Activated CD4-positive, alpha-beta T cell treated with anti-CD3 and anti-CD28 coated beads for 48 hours (primary cell): ENCODE results near the gene BLCAP.

Experiments
- DNase-seq: peaks from one replicate; pipeline ENCODE4 v3.0.0-alpha.2; 2020

The BLCAP gene

DNA sequence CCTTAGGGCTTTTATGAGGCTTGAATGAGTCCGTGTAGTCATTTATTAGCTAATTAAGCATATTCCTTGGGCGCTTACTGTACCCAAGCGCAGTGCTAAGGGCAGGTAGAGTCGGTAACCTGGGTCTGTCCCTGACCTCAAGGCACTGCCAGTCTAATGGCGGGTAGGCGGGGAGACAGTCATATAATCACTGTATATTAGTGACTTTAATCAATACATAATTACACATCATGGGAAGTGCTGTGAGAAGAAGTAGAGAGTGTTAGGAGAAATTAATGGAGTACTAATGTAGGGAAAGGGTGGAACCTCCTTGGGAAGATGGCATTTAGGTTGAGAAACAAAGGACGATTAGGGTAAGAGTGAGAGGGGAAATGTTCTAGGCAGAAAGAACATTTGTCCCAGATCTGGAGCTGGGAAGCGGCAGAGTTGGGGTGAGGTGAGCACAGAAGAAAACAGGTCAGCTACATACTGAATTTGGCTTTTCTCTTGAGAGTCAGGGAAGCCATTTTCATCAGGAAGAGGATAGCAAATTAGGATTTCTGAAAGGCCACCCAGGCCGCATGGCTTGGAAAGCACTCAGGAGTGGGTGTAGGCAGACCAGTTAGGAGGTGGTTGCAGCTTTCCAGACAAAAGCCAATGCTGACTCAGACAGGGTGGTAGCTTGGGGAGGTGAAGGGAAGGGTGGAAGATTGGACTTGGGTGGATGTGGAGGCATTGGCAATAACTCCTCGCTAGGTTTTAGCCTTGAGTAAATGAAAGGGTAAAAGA is 954 bp upstream of the BLCAP start:
- peak; percentile 31 for DNase-seq

DNA sequence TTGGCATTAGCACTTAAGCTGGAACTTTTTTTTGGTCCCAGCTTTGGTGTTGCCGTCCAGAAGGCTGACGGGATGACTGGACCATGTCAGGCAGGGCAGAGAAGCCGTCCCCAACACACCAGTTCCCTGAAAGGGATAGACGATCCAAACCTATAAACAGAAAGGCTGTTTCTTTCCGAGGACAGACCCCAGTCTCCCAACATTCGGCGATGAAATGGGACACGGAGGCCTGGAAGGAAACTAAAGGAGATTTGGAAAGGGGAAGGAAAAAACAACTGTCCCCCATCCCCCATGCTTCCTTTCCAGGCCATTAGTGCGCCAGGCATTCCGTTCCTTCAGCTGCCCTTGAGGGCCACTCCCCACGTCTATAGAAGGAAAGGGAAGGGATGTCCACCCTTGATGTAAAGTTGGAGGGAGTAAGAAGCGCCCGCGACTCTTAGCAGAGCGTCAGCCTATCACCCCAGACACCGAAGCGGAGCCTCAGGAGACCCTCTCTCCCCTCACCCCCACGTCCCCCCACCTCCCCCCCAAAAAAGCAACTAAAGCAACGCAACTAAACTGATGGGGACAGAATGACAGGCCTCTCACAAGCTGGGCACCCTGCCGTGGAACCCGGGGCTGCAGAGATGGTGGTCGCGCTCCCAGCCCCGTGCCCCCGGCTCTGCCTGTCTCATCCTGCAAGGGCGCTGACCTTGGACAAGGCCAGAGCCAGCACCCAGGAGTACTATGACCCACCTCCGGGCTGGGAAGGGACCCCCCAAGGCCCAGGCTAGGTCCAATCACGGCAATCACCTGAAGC is 638 bp downstream of the BLCAP start:
- no peak for DNase-seq

DNA sequence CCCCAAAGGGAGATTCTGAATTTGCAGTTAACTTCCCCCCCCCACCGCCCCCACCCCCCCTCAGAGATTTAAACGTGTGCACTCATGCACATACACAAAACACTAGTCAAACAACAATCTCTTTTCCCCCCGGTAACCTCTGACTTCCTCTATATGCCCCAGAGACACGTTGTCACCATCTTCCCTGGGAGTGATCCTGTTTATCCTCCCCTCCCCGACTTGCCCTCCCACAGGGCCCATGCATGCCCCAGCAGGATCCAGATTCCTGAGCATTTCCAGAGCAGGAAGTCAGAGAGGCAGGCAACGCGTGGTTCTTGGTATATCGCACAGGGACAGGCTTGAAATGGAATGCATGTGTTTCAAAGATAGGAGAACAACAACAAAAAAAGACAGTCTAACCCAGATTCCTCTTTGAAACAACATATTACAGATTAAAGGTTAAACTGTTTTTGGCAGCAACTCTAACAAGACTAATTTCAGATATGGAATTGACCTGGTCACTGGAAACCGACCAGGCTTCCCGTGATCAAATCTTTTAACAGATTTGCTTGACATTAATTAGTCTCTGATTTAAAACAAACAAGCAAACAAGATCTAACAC is 1.3 kb downstream of the BLCAP start:
- DNase-seq, result no peak

DNA sequence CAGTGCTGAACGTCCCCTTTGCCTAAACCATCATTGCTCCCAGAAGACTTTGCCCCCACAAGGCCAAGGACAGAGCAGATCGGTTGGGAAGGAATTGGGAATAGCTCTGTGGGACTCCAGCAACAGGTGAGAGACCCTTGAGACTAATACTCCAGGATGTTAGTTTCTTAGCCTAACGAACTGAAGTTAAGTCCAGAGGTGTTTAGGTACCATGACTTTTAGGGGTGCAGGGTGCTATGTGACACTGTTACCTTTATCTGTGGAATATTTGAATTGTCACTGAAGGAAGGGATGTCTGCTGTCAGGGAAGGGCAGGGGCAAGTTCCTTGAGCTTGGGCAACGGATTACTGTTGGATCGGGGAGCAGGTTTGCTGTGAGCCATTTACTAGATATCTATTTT is 1.9 kb downstream of the BLCAP start:
- no peak for DNase-seq

DNA sequence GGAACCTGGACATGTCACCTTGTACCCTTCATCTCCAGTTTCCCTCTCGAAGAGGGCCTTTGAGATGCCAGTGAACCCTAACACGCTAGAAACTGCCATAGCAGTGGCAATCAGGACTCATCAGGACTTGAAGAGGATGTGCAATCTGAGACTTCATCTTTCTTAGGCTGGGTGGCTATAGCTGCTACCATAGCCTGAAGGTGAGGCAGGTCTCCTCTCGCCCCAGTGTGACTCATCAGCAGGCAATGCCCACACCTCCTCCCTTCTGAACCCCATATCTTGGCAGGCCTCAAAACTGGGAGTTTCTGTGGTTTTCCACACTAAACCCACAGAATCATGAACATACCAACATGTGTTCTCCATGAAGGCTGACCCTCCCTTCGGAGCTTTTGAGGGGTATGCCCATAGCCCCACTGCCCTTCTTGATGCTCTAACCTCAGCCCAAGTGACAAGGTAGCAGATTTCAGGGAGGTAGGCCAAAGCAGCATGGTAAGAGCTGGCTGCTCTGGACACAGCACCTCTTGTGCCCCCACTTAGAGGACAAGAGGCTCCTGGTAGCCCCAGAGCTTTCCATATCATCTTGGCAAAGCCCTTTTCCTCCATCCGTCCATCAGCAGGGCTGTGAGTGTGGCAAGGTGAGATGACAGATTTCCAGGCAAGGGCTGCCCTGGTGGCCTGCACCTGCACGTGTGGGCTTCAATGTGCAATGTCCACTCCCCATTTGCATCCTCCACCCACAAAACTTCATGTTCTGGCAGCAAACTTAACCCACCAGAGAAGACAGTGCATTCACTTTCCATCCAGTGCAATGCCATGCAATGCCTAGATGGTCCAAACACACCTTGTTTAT is 2.6 kb downstream of the BLCAP start:
- peak; percentile 44 for DNase-seq

DNA sequence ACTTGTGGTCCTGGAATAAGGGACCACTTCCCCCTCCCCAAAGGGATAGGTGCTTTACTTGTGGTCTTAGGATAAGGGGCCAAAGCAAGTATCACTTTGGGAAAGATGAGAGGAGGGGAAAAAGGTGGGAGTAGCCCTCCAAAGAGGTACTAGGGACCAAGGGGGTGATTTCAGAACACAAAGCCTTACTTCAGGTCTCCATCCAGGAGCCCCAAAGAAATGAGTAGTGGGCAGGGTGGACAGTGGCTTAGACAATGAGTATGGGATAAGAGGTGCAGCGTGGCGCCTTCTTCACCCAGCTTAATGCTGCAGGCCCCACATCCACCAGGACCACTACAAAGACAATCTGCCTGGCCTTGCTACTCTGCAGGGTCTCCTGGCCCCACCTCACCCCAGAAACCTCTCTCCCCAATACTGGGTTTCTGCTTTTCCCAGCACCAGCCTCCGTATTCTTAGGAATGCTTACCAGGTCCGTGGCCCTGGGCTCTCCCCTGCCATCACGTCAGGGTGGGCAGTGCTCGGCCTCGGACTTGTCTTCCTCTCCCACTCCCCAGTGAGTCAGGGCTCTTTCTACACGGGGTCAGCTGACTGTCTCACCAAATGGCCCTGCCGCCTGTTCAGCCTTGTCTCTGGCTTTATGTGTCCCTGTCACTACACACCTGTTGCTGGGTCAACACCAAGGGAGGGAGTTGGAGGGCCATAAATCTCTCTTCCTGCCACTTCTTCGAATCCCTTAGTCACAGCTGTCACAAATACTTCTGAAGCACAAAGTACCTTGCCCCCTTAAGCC is 3.6 kb downstream of the BLCAP start:
- DNase-seq, result no peak

DNA sequence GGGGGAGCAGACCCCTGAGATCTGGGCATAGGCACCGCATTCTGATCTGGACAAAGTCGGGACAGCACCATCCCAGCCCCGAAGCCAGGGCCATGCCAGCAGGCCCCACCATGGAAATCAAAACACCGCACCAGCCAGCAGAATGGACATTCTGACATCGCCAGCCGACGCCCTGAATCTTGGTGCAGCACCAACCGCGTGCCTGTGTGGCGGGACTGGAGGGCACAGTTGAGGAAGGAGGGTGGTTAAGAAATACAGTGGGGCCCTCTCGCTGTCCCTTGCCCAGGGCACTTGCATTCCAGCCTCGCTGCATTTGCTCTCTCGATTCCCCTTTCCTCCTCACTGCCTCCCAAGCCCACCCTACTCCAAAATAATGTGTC is 4.7 kb downstream of the BLCAP start:
- DNase-seq, result no peak

DNA sequence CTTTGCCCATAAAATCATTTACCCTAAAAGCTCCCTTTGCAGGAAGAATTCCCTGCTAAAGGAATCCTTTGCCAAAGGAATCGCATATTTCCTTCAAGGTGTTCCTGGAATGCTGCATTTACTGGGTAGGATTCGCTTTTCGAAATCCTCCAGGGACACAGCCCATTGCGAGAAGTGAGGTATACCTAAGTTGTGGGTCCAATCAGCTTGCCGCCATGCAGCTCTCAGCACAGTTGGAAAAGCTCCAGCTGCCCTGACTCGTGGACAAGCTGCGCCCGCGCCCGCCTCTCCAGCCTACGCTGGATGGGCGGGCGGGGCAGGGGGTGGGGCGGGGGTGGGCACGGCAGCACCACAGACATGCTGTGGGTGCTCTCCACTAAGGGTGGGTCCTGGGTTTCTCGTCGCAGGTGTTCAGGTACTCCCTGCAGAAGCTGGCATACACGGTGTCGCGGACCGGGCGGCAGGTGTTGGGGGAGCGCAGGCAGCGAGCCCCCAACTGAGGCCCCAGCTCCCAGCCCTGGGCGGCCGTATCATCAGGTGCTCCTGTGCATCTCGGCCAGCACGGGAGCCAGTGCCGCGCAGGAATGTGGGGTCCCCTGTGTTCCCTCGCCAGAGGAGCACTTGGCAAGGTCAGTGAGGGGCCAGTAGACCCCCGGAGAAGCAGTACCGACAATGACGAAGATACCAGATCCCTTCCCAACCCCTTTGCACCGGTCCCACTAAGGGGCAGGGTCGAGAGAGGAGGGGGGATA is 5.2 kb downstream of the BLCAP start:
- no peak for DNase-seq

DNA sequence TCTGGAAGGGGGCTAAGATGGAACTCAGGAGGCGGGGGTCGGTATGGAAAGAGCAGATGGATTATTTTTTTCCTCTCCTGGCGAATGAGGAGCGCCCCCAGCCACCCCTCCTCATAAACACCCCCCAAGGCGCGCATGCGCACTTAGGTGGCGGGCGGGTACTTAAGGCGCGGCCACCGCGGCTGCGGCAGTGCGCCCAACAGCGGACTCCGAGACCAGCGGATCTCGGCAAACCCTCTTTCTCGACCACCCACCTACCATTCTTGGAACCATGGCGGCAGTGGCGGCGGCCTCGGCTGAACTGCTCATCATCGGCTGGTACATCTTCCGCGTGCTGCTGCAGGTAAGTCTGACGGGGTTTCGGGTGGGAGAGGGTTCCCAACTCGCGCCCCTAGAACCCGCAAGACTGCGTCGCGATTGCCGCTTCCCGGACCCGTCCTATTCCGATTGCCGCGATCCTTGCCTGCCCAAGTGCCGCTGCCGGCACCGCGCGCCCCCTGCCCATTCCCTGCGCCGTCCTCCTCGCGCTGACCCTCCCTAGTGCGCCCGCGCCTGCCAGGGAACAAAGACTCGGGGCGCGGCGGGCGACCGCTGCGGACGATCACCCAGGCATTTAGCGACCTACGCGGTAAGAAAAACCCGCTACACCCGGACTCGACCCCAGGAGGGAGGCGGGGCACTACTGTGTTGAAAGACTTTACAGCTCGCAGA is 6.5 kb downstream of the BLCAP start, which contains the start of gene NNAT:
Gene NNAT (plus strand): TSS at position 190 of the 711 bp plus-strand sequence. CDS start 82 bp downstream, at position 272.
- DNase-seq, result no peak

DNA sequence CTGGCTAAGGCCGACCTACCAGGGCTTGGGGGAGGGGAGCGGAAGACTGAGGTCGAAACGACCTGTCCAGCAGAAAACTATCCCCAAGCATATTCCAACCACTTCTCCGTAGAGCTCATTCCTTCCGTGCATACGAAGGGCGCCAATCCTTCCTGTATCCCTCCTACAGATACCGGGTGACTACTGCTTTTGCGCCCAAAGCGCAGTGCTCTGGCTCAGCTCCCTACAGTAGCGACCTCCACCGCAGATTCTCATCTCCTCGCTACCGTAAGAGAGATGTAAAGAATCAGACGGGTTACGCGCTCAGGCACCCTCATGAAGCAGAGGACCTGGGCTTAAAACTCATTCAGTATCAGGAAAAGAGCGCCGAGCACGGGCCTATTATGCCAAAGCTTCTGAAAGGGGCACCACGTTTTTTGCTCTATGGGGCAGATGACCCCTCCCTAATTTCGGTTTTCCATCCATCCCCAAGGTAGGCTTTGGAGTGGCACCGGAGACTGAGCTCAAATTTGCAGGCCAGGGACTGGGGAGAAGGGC is 7.2 kb downstream of the BLCAP start:
- DNase-seq, result no peak

DNA sequence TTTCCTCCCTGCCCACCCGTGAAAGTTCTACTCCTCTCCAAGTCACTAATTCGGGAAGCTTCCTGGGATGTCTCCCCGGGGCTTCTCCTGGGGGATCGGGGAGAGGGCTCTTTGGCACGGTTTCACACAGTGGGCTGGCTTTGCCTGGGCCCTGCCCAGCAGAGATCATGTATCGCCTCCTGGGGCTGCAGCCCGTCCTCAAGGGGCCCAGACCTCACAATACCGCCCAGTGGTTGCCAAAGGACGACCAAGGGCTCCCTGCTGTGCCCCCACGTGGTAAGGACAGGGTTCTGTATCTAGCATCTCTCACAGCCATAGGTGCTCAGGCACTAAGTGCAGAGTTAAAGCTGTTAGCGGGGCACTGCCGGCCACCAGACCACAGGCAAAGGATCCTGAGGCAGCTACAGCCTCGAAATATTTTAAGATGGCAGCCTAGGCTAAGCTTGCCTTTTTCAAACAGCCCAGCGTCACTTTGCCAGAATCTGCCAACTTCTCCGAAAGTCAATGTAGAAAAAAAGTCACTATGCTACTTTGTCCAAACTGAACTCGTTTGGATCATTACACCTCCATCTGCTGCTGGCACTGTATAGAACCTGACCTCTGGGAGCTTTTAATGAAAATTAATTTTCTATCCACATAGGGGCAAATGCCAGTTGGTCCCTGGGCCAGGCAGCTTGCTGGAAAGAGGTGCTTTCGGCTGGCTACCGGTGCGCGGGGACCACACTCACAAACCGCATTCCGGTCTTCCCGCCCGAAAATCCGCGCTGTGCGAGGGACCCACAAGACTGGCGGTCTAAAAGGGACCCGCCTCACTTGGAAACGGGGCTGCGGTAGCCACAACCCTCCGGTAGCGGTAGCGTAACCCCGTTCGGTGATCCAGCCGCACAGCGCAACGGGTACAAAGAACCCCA is 7.9 kb downstream of the BLCAP start:
- no peak for DNase-seq

DNA sequence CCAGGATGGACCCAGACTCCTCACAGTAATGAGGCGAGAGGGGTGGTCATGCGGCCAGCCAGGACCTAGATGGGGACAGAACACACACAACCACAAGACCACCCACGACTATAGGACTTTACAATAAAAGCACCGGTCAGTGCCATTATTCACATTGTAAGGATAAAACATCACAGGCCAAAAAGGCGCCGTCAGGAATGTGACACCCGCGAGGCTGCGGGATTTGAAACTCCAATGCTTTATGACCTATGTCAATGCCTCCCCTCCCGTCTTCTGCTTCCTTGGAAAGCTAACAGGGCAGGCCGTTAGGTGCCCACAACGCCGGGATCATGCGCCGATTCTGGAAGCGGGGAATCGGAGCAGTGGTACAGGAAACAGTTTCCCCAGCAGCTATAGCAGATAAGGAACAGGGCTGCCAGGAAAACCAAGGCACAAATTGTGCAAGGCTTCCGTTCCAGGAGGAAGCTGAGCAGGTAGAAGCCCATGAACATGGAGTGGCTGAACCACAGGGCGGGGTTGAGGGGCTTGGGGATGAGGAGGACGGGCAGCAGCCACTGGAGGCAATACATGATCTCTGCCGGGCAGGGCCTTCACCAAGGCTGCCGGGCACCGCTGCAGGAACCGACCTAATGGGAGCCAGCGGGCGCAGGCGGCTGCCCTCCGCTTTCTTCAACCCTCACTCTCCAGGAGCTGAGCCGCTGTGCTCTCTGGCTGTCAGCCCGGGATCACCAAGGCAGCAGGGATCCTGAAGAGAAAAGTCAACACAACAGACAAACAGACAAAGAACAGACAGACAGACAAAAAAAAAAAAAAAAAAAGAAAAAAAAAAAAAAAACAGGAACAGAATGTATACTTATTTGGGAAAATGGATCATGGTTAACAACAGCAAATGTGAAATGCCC is 8.8 kb downstream of the BLCAP start:
- DNase-seq, result no peak

DNA sequence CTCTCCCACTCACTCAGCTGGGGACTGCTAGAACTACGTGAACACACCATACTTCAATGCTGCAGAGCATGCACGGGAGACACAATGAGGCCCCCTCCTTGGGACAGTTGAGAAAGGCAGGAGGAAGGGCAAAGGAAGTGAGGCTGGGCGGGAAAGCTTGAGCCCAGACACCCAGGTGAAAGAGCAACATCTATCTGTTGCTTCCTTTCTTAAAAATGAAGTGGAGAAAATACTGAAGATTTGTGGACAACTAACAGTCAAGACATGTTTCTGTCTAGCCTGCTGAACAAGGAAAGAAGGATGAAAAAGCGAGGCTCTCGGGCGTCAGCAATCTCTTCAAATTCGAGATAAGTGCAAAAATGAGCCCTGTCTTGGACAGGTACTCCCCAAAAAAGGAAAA is 9.6 kb downstream of the BLCAP start:
- DNase-seq, result no peak

DNA sequence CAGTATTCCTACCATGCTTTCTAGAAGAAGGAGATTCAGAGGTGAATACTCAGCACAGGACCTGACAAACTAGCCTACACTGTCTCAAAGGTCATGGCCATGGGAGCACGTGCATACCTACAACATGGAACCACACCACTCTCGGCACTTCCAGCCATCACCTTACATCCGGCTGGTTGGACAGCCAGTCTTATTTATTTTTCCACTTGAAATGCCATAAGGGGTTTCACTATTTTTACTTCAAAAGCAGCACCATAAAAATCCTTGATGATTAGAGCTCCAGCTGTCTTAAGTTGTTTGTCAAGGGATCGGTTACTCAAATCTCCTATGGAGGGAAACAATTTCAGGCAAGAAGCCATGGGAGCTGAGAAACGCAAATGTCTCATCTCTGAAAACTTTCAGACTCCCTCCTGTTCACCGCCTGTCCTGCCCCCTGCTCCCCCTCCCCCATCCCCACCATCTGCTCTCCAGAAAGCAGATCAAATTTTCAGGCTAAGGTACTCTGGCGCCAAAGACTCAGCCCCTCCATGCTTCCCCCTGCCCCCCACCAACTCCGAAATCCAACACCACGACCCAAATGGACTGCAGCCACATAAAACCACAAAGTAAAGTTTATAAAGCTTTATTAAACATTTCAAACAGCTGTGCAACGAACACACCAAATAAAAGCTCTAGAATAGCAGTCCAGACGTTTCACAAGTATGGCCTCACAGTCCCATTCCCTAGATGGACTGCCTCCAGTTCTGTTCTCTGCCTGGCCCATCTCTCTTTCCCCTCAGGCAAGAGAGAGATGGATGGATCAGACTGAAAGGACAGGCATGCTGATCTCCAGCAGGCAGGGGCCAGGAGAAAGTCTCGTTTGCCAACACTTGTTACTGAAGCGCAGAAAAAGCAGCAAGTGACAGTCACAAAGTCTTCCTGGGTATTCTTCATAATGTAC is 10.6 kb downstream of the BLCAP start:
- no peak for DNase-seq

DNA sequence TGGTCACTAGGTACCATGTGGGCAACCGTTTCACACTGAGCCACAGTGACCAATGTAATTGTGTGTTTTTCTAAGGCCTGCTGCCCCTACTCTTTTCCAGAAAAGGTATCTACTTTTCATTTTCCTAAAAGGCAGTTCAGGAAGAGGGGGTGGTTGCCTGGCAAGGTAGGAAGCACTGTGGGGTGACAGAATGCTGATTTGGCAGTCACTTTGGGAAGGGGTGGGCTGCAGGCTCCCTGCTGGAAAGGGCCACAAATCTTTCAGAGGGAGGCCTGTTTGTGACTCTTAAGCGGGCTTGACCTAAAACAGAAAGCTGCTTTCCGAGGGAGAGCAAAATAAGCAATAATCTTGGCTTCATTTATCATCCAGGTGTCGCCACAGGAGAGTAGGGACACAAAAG is 11.8 kb downstream of the BLCAP start:
- no peak for DNase-seq

DNA sequence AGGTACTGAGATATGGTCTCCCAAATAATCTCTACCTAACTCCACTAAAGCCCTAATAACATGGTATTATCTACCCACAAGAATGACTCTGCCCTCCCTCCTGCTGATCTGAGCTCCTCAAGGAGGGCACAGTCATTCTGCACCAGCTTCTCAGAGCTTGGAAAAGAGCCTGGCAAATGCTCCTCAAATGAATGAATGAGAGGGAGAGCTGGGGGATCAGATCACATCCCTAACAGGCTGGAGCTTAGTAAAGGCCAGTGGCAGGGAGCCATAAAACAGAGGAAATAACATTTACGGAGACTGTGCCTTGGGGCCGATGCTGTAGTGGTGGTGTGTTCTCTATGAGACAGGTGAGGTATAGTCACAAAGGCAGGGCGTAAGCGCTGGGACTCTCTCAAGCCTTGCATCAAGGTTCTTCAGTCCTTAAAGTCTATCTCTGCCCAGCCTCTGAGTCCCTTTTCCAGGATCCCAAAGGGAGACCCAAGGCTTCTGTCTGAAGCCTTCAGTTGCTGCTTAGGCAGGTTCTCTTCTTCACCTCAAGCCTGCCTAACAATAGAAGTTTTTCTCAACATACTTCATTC is 13.8 kb downstream of the BLCAP start:
- DNase-seq, result no peak
